ENCODE data around the gene APRT.
A peak's percentile ranks its signal among the peaks of the same experiment; 100 is the strongest.

APRT gene

GRCh38 chr16:88770461-88771293, 41.1 kb downstream of the APRT start:
- no peak for DNase-seq

GRCh38 chr16:88769617-88770460, 41.9 kb downstream of the APRT start:
- DNase-seq = peak in 1 of 4 experiments; percentile 17

GRCh38 chr16:88768071-88768783, 43.5 kb downstream of the APRT start:
- no peak for DNase-seq

- no peak for DNase-seq
These were observed 44.1 kb downstream of the APRT start for GRCh38 chr16:88767546-88768070.

- no peak for DNase-seq
These were observed 44.8 kb downstream of the APRT start for GRCh38 chr16:88766975-88767374.

GRCh38 chr16:88764913-88765349, 46.8 kb downstream of the APRT start:
- no peak for DNase-seq

- DNase-seq = no peak
These were observed 47.6 kb downstream of the APRT start for GRCh38 chr16:88764080-88764479.

- no peak for DNase-seq
These were observed 48.1 kb downstream of the APRT start for GRCh38 chr16:88763502-88764053.

GRCh38 chr16:88762941-88763340, 48.8 kb downstream of the APRT start:
- DNase-seq = no peak

GRCh38 chr16:88762258-88762870, 49.4 kb downstream of the APRT start:
- DNase-seq = no peak

- no peak for DNase-seq
These were observed 49.9 kb downstream of the APRT start for GRCh38 chr16:88761830-88762229.

- no peak for DNase-seq
These were observed 50.6 kb downstream of the APRT start for GRCh38 chr16:88761143-88761534.

- no peak for DNase-seq
These were observed 51.1 kb downstream of the APRT start for GRCh38 chr16:88760424-88761142.

GRCh38 chr16:88759976-88760350, 51.8 kb downstream of the APRT start:
- no peak for DNase-seq

Data from activated CD4-positive, CD25-positive, alpha-beta regulatory T cell (primary cell).